Suprapubic skin (tissue), 4 donors: Measurements from ENCODE around the gene ZBTB44.

Source experiments
- CTCF ChIP-seq, 2 donors: fragments of 200-600 bp in 1 of 2; fragments of 450-650 bp in 1 of 2; sonication (generic) in 1 of 2; IDR thresholded peaks; one replicate each; pipeline ENCODE4 v1.5.1; 2016 to 2019; ENCODE audit warnings: antibody characterized with exemption in 2 of 2, mild to moderate bottlenecking in 1 of 2, moderate library complexity in 1 of 2
- EP300 ChIP-seq: sonication (generic); formaldehyde crosslinking; IDR thresholded peaks from one replicate; pipeline ENCODE4 v1.6.1; 2017; ENCODE audit warnings: antibody characterized with exemption
- POLR2A ChIP-seq, 2 donors: fragments of 450-650 bp; IDR thresholded peaks; one replicate each; pipeline ENCODE4 v1.6.1; 2017; ENCODE audit warnings: antibody characterized with exemption in 2 of 2, mild to moderate bottlenecking in 2 of 2, moderate library complexity in 2 of 2
- POLR2AphosphoS5 ChIP-seq, 3 donors: sonication (generic); formaldehyde crosslinking; IDR thresholded peaks; one replicate each; pipeline ENCODE4 v1.6.1; 2017; ENCODE audit warnings: antibody characterized with exemption in 3 of 3

- TF ChIP-seq POLR2A (IDR thresholded peaks at IDR 0.05), result no peak
- no peak for TF ChIP-seq CTCF (IDR thresholded peaks at IDR 0.05)
- TF ChIP-seq POLR2AphosphoS5 (IDR thresholded peaks at IDR 0.05), result no peak
- TF ChIP-seq EP300, result no peak
Measured at GRCh38 chr11:130189492-130190210, 125.1 kb downstream of the ZBTB44 start.
